22Rv1 (cell line): Measurements from ENCODE around the gene CCNG1.

Source experiments
- H3K27ac ChIP-seq: fragments of 450-650 bp; 2 replicates; pipeline ENCODE4 v1.5.1; 2017
- CTCF ChIP-seq: fragments of 450-650 bp; IDR thresholded peaks from 2 replicates; pipeline ENCODE4 v1.5.1; 2017; ENCODE audit warnings: mild to moderate bottlenecking
- ZFX ChIP-seq: fragments of 450-650 bp; IDR thresholded peaks from 2 replicates; pipeline ENCODE4 v1.6.1; 2017; ENCODE audit warnings: antibody characterized with exemption, borderline replicate concordance

The CCNG1 gene

GRCh38 chr5:163467682-163468081, 30.3 kb downstream of the CCNG1 start:
- peak overlapping the region; percentile 22; the same call in 1 of the 2 replicates for H3K27ac ChIP-seq
- TF ChIP-seq ZFX (no peak), CTCF (no peak)

GRCh38 chr5:163473635-163474243, 36.3 kb downstream of the CCNG1 start:
- no peak overlapping the region for H3K27ac ChIP-seq
- TF ChIP-seq CTCF: peak; percentile 69
- no peak for TF ChIP-seq ZFX

- TF ChIP-seq ZFX: no peak
- no peak for TF ChIP-seq CTCF
These were observed 38.0 kb downstream of the CCNG1 start for GRCh38 chr5:163475411-163475810.

GRCh38 chr5:163478126-163478981, 41.0 kb downstream of the CCNG1 start:
- no peak for TF ChIP-seq CTCF
- TF ChIP-seq ZFX: no peak
- no peak overlapping the region for H3K27ac ChIP-seq

More at GRCh38 chr5:163475411-163475810, 38.0 kb downstream of the CCNG1 start:
- no peak overlapping the region for H3K27ac ChIP-seq

GRCh38 chr5:163478982-163479271, 41.5 kb downstream of the CCNG1 start:
- no peak overlapping the region for H3K27ac ChIP-seq
- TF ChIP-seq ZFX (no peak), CTCF (no peak)

GRCh38 chr5:163489055-163489744, 51.8 kb downstream of the CCNG1 start:
- H3K27ac ChIP-seq: no peak overlapping the region
- TF ChIP-seq CTCF: peak; percentile 21; the same call in 1 of the 2 replicates
- TF ChIP-seq ZFX: no peak

GRCh38 chr5:163489745-163490075, 52.3 kb downstream of the CCNG1 start:
- H3K27ac ChIP-seq: no peak overlapping the region
- TF ChIP-seq ZFX (no peak), CTCF (no peak)
